GM18517 (cell line): ENCODE measurements around the gene ENTPD2.
A peak's percentile ranks its signal among the peaks of the same experiment; 100 is the strongest.

Experiments
- ATAC-seq: cut with Tn5 transposase; IDR thresholded peaks from one replicate; pipeline ENCODE4 v1.9.1; 2021; ENCODE audit warnings: mild to moderate bottlenecking, moderate library complexity; ENCODE audit not compliant: unreplicated experiment

ENTPD2 gene

GRCh38 chr9:137053944-137054931, at the start of gene ENTPD2:
Gene ENTPD2 (minus strand): TSS chr9:137054061. CDS start chr9:137053997, 64 bp downstream.
- ATAC-seq: no peak

GRCh38 chr9:137103206-137103999, 49.5 kb upstream of the ENTPD2 start:
- ATAC-seq: no peak

- ATAC-seq: no peak
These were observed 45.4 kb upstream of the ENTPD2 start for GRCh38 chr9:137099231-137099630.

GRCh38 chr9:137097761-137098462, 44.1 kb upstream of the ENTPD2 start:
- ATAC-seq: no peak

- ATAC-seq: no peak
These were observed 43.1 kb upstream of the ENTPD2 start for GRCh38 chr9:137096785-137097546.

GRCh38 chr9:137095664-137096517, 42.0 kb upstream of the ENTPD2 start:
- ATAC-seq: peak; percentile 76

- ATAC-seq: no peak
These were observed 35.5 kb upstream of the ENTPD2 start for GRCh38 chr9:137089232-137089947.

GRCh38 chr9:137088121-137088520, 34.3 kb upstream of the ENTPD2 start:
- no peak for ATAC-seq

GRCh38 chr9:137087409-137087925, 33.6 kb upstream of the ENTPD2 start:
- ATAC-seq: no peak

- peak; percentile 79 for ATAC-seq
These were observed 32.9 kb upstream of the ENTPD2 start, which contains the start of gene MAN1B1 for GRCh38 chr9:137086531-137087408. Gene MAN1B1 (plus strand): TSS chr9:137086985. CDS start chr9:137087000, 15 bp downstream.

GRCh38 chr9:137085920-137086530, 32.2 kb upstream of the ENTPD2 start:
- ATAC-seq: peak; percentile 12

- ATAC-seq: no peak
These were observed 30.7 kb upstream of the ENTPD2 start for GRCh38 chr9:137084526-137084925.

GRCh38 chr9:137083394-137084004, 29.6 kb upstream of the ENTPD2 start:
- no peak for ATAC-seq

GRCh38 chr9:137082925-137083290, 29.0 kb upstream of the ENTPD2 start:
- no peak for ATAC-seq

- no peak for ATAC-seq
These were observed 28.5 kb upstream of the ENTPD2 start for GRCh38 chr9:137082222-137082924.
